ENCODE data around the gene PPM1M.

The PPM1M gene

GRCh38 chr3:52247409-52248164 is 2.0 kb downstream of the PPM1M start:
- H3K36me3 ChIP-seq (ENCODE audit: control insufficient read depth in 2 of 2, insufficient read depth in 1 of 2, low read length in 2 of 2), result peaks cover 5 to 44% of the 10 kb centered on the region in 2 experiments; a peak in 2 of 3 replicates
- POLR2A ChIA-PET, result interaction anchor here (0.7 to 2.4 kb wide), 2 partner anchors 7 to 9 kb away, joined by 3 to 6 read pairs; no protein-coding TSS in a partner anchor
- no peak overlapping the region for H3K27ac ChIP-seq (ENCODE audit: extremely low read depth, low read depth, low read length)
- H3K4me1 ChIP-seq (ENCODE audit: control insufficient read depth, insufficient read depth, low read length), result no peaks in the 10 kb centered on the region; the same call in 1 of the 2 replicates
- H3K9me3 ChIP-seq (ENCODE audit: control insufficient read depth, insufficient read depth, low read depth, low read length), result no peaks in the 10 kb centered on the region
- TF ChIP-seq ZNF398 (tag by site-specific recombination; IDR thresholded peaks at IDR 0.05) (0 out of 2 replicates have a peak, but pooled peaks have one; percentile 17), ZNF121 (tag by site-specific recombination; IDR thresholded peaks at IDR 0.05) (no peak), ZNF292 (tag by site-specific recombination; IDR thresholded peaks at IDR 0.05; ENCODE audit: borderline replicate concordance, low read depth) (no peak), ZNF140 (tag by site-specific recombination; IDR thresholded peaks at IDR 0.05) (no peak), ZBTB7A (tag by site-specific recombination; IDR thresholded peaks at IDR 0.05; ENCODE audit: low read depth) (no peak), WT1 (tag by site-specific recombination; IDR thresholded peaks at IDR 0.05) (no peak), ZNF645 (tag by site-specific recombination; IDR thresholded peaks at IDR 0.05) (no peak), ZNF548 (tag by site-specific recombination; IDR thresholded peaks at IDR 0.05) (no peak)
- CTCF ChIA-PET, result interaction anchor here (0.6 to 2.2 kb wide), 4 partner anchors 11 to 138 kb away, joined by 3 to 8 read pairs (median 5); no protein-coding TSS in a partner anchor
- H3K4me3 ChIP-seq (ENCODE audit: low read depth, low read length), result no peak overlapping the region

- POLR2A ChIA-PET, result interaction anchor here (2.4 kb wide), 1 partner anchor 8 kb away, joined by 6 read pairs; no protein-coding TSS in a partner anchor
- TF ChIP-seq ZNF488 (tag by site-specific recombination; IDR thresholded peaks at IDR 0.05) (no peak), GLIS2 (tag by site-specific recombination; IDR thresholded peaks at IDR 0.05) (no peak), ZNF16 (tag by site-specific recombination; IDR thresholded peaks at IDR 0.05; ENCODE audit: low read depth) (no peak), BCL6B (tag by site-specific recombination; IDR thresholded peaks at IDR 0.05) (no peak), ZBTB6 (tag by site-specific recombination; IDR thresholded peaks at IDR 0.05) (no peak), ZSCAN23 (tag by site-specific recombination; IDR thresholded peaks at IDR 0.05) (no peak), ZNF623 (tag by site-specific recombination; IDR thresholded peaks at IDR 0.05) (no peak), ZNF621 (tag by site-specific recombination; IDR thresholded peaks at IDR 0.05) (no peak), ZNF140 (tag by site-specific recombination; IDR thresholded peaks at IDR 0.05) (no peak), YY1 (tag by site-specific recombination; IDR thresholded peaks at IDR 0.05) (no peak), HIC1 (tag by site-specific recombination; IDR thresholded peaks at IDR 0.05) (no peak), ZNF174 (tag by site-specific recombination; IDR thresholded peaks at IDR 0.05) (no peak), ZNF610 (tag by site-specific recombination; IDR thresholded peaks at IDR 0.05; ENCODE audit: borderline replicate concordance) (no peak), ZNF169 (tag by site-specific recombination; IDR thresholded peaks at IDR 0.05) (no peak), ZNF391 (tag by site-specific recombination; IDR thresholded peaks at IDR 0.05; ENCODE audit: borderline replicate concordance, low read depth) (no peak), ZFP41 (tag by site-specific recombination; IDR thresholded peaks at IDR 0.05; ENCODE audit: borderline replicate concordance) (no peak), ZNF830 (tag by site-specific recombination; IDR thresholded peaks at IDR 0.05; ENCODE audit: low read depth) (no peak), ZNF521 (tag by site-specific recombination; IDR thresholded peaks at IDR 0.05) (no peak)
Observed at GRCh38 chr3:52248165-52248541, 2.6 kb downstream of the PPM1M start.

More at GRCh38 chr3:52248165-52248541, 2.6 kb downstream of the PPM1M start:
- H3K9me3 ChIP-seq (ENCODE audit: control insufficient read depth, insufficient read depth, low read depth, low read length), result no peaks in the 10 kb centered on the region
- CTCF ChIA-PET, result interaction anchor here (0.6 to 2.2 kb wide), 4 partner anchors 11 to 137 kb away, joined by 3 to 8 read pairs (median 5); no protein-coding TSS in a partner anchor
- H3K4me3 ChIP-seq (ENCODE audit: low read depth, low read length), result no peak overlapping the region
- peaks cover 5 to 49% of the 10 kb centered on the region in 2 experiments; a peak in 2 of 3 replicates for H3K36me3 ChIP-seq (ENCODE audit: control insufficient read depth in 2 of 2, insufficient read depth in 1 of 2, low read length in 2 of 2)
- no peak overlapping the region for H3K27ac ChIP-seq (ENCODE audit: extremely low read depth, low read depth, low read length)
- no peaks in the 10 kb centered on the region; the same call in 1 of the 2 replicates for H3K4me1 ChIP-seq (ENCODE audit: control insufficient read depth, insufficient read depth, low read length)

Measured in HEK293 (cell line).